ENCODE measurements around the gene FGFBP1. TPM values are rescaled to one million over a fixed set of nuclear protein-coding genes. Genes with fewer than 3 reads are reported as not detected.

Gene FGFBP1
- total RNA-seq, 1 donor: not detected

DNA sequence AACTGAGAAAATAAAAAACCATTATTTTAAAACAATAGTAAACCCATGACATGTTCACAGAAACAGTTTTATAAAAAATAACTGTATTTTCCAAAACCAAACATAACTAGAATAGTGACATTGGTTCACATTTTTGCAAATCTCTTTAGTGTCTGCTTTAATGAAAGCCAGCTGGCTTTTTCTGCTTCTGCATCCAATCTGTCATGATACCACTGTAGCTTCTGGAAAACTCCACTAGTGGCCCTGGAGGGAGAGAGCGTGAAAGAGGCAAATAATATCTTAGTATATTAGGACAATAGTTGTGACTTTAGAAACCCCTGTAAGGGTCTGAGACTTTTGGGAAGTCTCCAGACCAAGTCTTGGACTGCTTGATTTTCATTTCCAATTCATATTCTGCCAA is 31.1 kb downstream of the FGFBP1 start:
- H3K4me1 ChIP-seq (ENCODE audit: insufficient read depth, low read length): peaks cover 27% of the 10 kb centered on the region
- no peaks in the 10 kb centered on the region for H3K27me3 ChIP-seq (ENCODE audit: insufficient read depth, low read length)
- no peak overlapping the region for H3K4me3 ChIP-seq (ENCODE audit: low read length)
- no peaks in the 10 kb centered on the region for H3K9me3 ChIP-seq (ENCODE audit: low read depth, low read length)

DNA sequence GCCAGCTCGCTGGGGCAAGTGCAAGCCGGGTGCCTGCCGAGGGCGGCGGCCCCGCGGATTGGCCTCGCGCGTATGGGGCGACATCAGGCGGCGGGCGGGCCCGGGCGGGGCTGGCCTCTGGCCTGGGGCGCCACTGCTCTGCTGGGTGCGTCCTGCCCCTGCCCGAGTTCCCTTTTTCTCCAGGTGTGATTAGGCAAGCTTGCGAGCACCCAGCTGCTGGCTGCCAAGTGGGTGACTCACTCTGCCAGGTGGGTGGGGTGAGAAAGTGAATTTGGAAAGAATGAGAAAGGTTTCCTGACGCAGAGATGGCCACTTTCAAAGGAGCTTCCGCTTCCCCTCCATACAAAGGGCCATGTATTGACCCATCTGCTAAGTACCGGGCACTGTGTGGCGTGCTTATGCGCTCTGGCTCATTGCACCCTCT is 32.5 kb downstream of the FGFBP1 start:
- no peaks in the 10 kb centered on the region for H3K27me3 ChIP-seq (ENCODE audit: insufficient read depth, low read length)
- H3K4me3 ChIP-seq (ENCODE audit: low read length): no peak overlapping the region
- H3K9me3 ChIP-seq (ENCODE audit: low read depth, low read length): no peaks in the 10 kb centered on the region
- peaks cover 41% of the 10 kb centered on the region for H3K4me1 ChIP-seq (ENCODE audit: insufficient read depth, low read length)

DNA sequence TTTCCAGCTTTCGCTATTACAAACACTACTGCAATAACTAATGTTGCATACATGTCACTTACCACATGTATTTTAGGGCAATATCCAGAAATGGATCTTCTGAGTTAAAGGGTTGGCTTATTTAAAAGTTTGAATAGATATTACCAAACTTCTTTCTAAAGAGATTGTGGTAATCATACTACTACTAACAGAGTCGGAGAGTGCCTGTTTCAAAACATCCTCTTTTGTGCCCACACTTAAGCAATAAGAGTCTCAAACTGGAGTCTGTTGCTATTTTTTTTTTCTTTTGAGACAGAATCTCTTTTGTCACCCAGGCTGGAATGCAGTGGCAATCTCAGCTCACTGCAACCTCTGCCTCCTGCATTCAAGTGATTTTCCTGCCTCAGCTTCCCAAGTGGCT is 35.8 kb downstream of the FGFBP1 start:
- no peak overlapping the region for H3K4me3 ChIP-seq (ENCODE audit: low read length)
- H3K27me3 ChIP-seq (ENCODE audit: insufficient read depth, low read length): no peaks in the 10 kb centered on the region
- no peaks in the 10 kb centered on the region for H3K9me3 ChIP-seq (ENCODE audit: low read depth, low read length)

DNA sequence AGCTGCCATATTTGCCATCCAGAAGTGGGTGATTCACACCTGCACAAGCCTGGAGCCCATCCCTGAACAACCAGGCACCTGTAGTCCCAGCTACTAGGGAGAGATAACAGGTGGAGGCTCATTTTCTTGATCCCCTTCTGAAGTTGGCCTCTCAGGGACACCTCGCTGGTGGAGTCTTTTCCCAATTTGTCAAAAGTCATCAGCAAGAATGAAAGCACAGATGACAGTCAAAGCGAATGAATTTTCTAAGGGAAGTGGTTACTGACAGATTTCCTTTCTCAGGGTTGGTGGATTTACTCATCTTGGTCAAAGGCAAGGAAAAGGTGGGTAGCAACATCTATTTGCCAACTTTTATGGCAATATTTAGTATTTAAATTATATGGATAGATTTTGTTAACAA is 36.5 kb downstream of the FGFBP1 start:
- no peaks in the 10 kb centered on the region for H3K27me3 ChIP-seq (ENCODE audit: insufficient read depth, low read length)
- peaks cover 46% of the 10 kb centered on the region for H3K4me1 ChIP-seq (ENCODE audit: insufficient read depth, low read length)
- no peak overlapping the region for H3K4me3 ChIP-seq (ENCODE audit: low read length)
- H3K9me3 ChIP-seq (ENCODE audit: low read depth, low read length): no peaks in the 10 kb centered on the region

More for the DNA sequence above, 35.8 kb downstream of the FGFBP1 start:
- H3K4me1 ChIP-seq (ENCODE audit: insufficient read depth, low read length): peaks cover 46% of the 10 kb centered on the region

DNA sequence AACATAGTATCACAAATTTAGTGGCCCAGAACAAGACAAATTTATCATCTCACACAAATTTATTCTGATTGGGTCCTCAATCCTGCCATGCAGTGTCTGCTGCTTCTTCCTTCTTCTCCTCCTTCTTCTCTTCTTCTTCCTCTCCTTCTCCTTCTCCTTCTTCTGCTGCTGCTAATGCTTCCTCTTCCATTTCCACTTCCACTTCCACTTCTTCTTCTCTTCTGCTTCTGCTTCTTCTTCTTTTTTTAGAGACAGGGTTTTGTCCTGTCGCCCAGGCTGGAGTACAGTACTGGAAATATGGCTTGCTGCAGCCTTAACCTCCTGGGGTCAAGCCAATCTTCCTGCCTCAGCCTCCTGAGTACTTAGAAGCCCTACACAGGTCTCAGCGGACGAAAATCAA is 37.5 kb downstream of the FGFBP1 start:
- Histone ChIP-seq H3K4me1 (ENCODE audit: insufficient read depth, low read length) (peaks cover 46% of the 10 kb centered on the region), H3K27me3 (ENCODE audit: insufficient read depth, low read length) (no peaks in the 10 kb centered on the region), H3K4me3 (ENCODE audit: low read length) (no peak overlapping the region), H3K9me3 (ENCODE audit: low read depth, low read length) (no peaks in the 10 kb centered on the region)

DNA sequence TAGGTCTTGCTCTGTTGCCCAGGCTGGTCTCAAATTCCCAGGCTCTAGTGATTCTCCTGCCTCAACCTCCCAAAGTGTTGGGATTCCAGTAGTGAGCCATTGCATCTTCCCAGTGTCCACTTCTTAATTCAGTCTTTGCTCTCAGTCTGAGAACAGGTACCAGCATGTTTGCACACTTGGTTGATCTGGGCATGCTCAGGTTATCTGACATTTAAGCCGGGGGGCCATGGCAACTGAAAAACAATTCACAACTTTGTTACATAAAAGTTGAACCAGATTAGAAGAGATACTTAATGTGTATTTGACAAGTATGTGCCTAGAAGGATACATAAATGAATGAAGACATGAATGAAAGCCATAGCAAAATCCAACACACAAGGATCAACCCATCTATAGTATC is 39.0 kb downstream of the FGFBP1 start:
- H3K4me1 ChIP-seq (ENCODE audit: insufficient read depth, low read length): peaks cover 40% of the 10 kb centered on the region
- no peak overlapping the region for H3K4me3 ChIP-seq (ENCODE audit: low read length)
- no peaks in the 10 kb centered on the region for H3K9me3 ChIP-seq (ENCODE audit: low read depth, low read length)
- no peaks in the 10 kb centered on the region for H3K27me3 ChIP-seq (ENCODE audit: insufficient read depth, low read length)

DNA sequence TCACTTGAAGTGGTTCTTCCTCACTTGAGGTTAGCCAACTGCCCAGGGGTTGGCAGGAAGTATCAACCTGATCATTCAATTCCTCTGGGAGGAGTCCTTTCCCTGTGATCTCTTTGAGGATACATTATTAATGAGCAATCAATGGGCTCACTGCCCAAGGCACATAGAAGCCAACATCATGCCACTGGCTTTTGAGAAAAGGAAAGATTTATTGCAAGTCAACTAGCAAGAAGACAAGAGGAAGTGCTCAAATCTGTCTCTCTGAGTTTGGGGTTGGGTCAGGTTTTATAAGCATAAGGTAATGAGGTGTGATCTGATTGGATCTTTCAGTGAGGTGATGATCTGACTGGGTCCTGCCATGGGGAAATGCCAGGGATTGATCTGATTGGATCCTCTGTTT is 39.6 kb downstream of the FGFBP1 start:
- Histone ChIP-seq H3K27me3 (ENCODE audit: insufficient read depth, low read length) (no peaks in the 10 kb centered on the region), H3K4me1 (ENCODE audit: insufficient read depth, low read length) (peaks cover 34% of the 10 kb centered on the region), H3K9me3 (ENCODE audit: low read depth, low read length) (no peaks in the 10 kb centered on the region), H3K4me3 (ENCODE audit: low read length) (no peak overlapping the region)

DNA sequence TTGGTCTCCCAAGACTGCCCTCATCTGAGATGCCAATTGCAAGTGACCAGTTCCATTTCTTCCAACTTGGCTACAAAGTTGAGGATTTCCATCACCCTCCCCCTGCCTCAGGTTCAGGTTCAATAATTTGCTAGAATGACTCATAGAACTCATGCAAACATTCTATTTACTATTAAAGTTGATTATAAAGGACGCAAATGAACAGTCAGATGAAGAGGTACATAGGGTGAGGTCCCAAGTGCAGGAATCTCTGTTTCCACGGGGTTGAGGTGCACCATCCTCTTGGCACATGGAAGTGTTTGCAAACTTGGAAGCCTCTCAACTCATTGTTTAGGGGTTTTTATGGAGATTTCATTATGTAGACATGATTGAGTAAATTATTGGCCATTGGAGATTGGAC is 41.0 kb downstream of the FGFBP1 start:
- H3K4me3 ChIP-seq (ENCODE audit: low read length): no peak overlapping the region
- no peaks in the 10 kb centered on the region for H3K27me3 ChIP-seq (ENCODE audit: insufficient read depth, low read length)
- H3K9me3 ChIP-seq (ENCODE audit: low read depth, low read length): no peaks in the 10 kb centered on the region
- H3K4me1 ChIP-seq (ENCODE audit: insufficient read depth, low read length): peaks cover 21% of the 10 kb centered on the region

DNA sequence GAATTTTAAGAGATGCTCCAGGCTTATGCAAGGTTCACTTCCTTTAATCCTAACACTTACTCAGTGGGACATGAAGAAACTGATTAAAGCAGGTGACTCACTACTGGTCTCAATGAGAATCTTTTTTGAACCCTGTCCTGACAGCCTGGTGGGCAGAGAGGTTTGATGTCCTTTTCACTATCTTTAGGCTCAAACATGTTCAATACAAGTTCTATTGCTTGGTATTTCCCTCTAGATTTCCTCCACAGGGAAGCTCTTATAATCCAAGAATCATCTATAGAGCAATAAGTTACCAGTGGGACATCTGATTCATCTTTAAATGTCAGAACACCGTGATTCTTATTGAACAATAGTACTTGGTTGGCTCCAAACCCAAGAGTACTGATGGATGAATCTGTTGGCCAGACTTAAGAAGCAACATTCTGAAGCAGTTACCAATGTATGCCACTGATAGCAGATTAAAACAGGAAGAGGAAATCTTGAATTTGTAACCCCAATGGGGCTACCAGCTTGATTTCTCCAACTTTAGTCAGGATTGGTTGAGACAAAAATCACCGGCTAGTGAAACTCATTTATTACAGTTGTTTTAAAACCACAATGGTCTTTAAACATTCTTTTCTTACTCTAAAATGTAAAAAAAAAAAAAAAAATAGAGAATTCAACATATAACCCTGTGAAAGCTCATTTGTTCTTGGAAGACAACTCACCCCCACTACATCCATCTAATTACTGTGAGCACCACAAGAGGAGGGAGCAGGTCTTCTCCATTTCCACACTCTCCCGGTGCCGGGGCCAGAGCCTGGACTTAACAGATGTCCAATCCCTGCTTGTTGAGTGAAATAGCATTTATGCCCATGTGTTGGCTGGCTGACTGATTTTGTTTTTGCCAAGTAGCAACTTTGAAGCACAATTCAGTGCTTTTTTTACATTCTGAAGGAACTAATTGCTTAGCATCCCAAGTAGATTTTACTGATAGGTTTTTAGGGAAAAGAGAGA is 43.3 kb downstream of the FGFBP1 start:
- peaks cover 4% of the 10 kb centered on the region for H3K4me1 ChIP-seq (ENCODE audit: insufficient read depth, low read length)
- H3K27me3 ChIP-seq (ENCODE audit: insufficient read depth, low read length): no peaks in the 10 kb centered on the region
- H3K4me3 ChIP-seq (ENCODE audit: low read length): no peak overlapping the region
- no peaks in the 10 kb centered on the region for H3K9me3 ChIP-seq (ENCODE audit: low read depth, low read length)

DNA sequence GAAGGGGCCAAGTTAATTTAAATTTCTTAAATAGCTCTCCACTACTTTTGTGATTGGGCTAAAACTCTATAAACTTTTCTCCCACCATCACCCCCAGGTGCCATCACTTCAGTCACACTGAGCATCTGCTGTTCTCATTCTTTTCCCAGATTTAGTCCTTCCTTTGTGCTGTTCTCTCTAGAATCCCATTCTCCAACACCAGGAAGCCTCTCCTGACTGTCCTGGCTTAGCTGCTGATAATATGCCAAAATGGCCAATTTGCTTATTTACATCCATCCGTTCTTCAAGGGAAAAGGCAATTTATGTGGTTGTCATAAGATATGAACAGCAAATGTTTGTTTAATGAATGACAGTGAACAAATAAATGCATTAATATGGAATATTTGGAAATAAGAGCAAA is 44.1 kb downstream of the FGFBP1 start:
- peaks cover 4% of the 10 kb centered on the region for H3K4me1 ChIP-seq (ENCODE audit: insufficient read depth, low read length)
- H3K4me3 ChIP-seq (ENCODE audit: low read length): no peak overlapping the region
- no peaks in the 10 kb centered on the region for H3K27me3 ChIP-seq (ENCODE audit: insufficient read depth, low read length)
- H3K9me3 ChIP-seq (ENCODE audit: low read depth, low read length): no peaks in the 10 kb centered on the region

DNA sequence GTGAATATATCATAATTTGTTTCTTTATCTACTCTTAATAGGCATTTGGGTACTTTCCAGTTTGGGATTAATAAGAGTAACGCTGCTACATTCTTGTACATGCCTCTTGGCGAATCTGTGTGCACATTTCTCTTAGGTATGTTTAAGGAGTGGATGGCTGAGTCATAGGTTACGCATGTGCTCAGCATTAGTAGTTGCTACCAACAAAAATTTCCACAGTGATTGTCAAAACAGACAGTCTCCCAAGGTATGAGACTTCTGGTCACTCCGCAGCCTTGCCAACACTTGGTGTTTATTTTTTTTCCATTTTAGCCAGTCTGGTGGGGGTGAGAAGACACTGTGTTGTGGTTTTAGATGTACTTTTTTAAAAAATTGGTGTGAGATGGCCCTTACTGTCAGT is 44.6 kb downstream of the FGFBP1 start:
- Histone ChIP-seq H3K27me3 (ENCODE audit: insufficient read depth, low read length) (no peaks in the 10 kb centered on the region), H3K9me3 (ENCODE audit: low read depth, low read length) (no peaks in the 10 kb centered on the region), H3K4me3 (ENCODE audit: low read length) (no peak overlapping the region), H3K4me1 (ENCODE audit: insufficient read depth, low read length) (peaks cover 4% of the 10 kb centered on the region)

DNA sequence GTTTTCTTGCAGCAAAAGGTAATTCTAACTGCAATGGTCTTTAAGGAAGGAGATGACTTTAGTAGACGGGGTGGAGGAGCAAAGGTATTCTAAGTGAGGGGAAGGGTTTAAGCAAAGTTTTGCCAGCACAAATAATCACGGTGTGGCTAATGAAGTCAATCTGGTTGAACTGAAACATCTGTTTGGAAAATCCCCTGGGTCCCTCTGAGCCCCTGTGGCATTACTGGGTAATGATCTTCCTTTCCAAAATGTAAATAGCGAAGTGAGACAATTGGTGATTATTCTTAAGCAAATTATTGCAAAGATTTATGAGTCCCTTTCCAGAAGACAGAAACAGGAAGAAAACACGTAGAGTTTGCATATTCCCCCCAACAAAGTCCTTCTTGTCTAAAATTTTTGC is 47.2 kb downstream of the FGFBP1 start:
- Histone ChIP-seq H3K4me3 (ENCODE audit: low read length) (no peak overlapping the region), H3K9me3 (ENCODE audit: low read depth, low read length) (no peaks in the 10 kb centered on the region), H3K4me1 (ENCODE audit: insufficient read depth, low read length) (peaks cover 4% of the 10 kb centered on the region), H3K27me3 (ENCODE audit: insufficient read depth, low read length) (no peaks in the 10 kb centered on the region)

DNA sequence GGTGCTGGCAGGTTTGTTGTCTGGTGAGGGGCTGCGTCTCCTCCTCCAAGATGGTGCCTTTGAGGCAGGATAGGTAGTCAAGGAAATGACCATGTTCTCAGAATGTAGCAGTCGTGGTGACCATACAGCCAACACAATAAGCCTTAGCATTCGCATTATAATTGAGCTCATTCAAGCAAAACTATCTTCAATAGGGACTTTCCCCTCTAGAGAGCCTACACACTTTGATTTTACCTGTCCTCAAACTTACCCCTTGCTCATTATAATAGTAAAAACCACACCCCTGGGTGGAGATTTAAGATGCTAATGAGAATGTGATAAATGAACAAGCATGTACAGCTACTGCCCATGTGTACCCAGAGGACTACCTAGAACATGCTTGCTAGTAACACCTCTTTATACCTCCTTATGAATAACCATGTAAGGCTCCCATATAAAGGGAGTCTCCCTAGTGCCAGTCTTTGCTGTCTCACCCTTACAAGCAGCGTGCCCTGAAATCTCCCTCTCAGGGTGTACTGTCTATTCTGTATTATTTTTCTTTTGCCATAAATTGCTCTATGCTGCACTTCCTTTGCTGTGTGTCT is 48.2 kb downstream of the FGFBP1 start:
- peaks cover 4% of the 10 kb centered on the region for H3K4me1 ChIP-seq (ENCODE audit: insufficient read depth, low read length)
- no peaks in the 10 kb centered on the region for H3K27me3 ChIP-seq (ENCODE audit: insufficient read depth, low read length)
- no peak overlapping the region for H3K4me3 ChIP-seq (ENCODE audit: low read length)

DNA sequence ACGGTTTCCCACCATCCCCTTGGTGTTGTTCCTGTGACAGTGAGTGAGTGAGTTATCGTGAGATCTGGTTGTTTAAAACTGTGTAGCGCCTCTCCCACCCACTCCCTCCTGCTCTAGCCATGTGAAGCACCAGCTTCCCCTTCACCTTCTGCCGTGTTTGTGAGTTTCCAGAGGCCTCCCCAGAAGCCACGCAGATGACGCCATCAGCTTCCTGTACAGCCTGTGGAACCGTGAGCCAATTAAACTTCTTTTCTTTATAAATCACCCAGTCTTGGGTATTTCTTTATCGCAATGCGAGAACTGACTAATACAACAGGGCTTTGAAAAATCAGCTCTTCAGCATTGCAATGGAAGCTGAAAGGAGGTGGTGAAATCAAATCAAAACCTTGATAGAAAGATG is 50.0 kb downstream of the FGFBP1 start:
- no peaks in the 10 kb centered on the region for H3K9me3 ChIP-seq (ENCODE audit: low read depth, low read length)
- peaks cover 4% of the 10 kb centered on the region for H3K4me1 ChIP-seq (ENCODE audit: insufficient read depth, low read length)
- no peaks in the 10 kb centered on the region for H3K27me3 ChIP-seq (ENCODE audit: insufficient read depth, low read length)
- no peak overlapping the region for H3K4me3 ChIP-seq (ENCODE audit: low read length)

More for the DNA sequence above, 48.2 kb downstream of the FGFBP1 start:
- H3K9me3 ChIP-seq (ENCODE audit: low read depth, low read length): no peaks in the 10 kb centered on the region
